ENCODE results near the gene KIAA1671.

- no peak for TF ChIP-seq REST (IDR thresholded peaks at IDR 0.05; ENCODE audit: insufficient read depth in 1 of 2, low read depth in 2 of 2, low read length in 2 of 2)
- TF ChIP-seq SIN3A (IDR thresholded peaks at IDR 0.05; ENCODE audit: borderline replicate concordance, insufficient read depth, low read length), result no peak
- TF ChIP-seq TAF1 (IDR thresholded peaks at IDR 0.05; ENCODE audit: borderline replicate concordance, insufficient read depth, low read length), result no peak
- TF ChIP-seq POLR2AphosphoS5 (IDR thresholded peaks at IDR 0.05; ENCODE audit: low read depth, low read length), result no peak
- no peak for TF ChIP-seq FOXP2 (optimal IDR thresholded peaks at IDR 0.05; ENCODE audit: borderline replicate concordance, extremely low read depth, extremely low read length, insufficient read depth)
Observed at GRCh38 chr22:25176175-25176574, 223.7 kb downstream of the KIAA1671 start.

Data from PFSK-1 (cell line).